HG03571 (cell line): Measurements from ENCODE around the gene RDH8.

Experiments used
- ATAC-seq: cut with Tn5 transposase; IDR thresholded peaks from one replicate; pipeline ENCODE4 v1.9.1; 2021; ENCODE audit not compliant: unreplicated experiment

The RDH8 gene, protein sequence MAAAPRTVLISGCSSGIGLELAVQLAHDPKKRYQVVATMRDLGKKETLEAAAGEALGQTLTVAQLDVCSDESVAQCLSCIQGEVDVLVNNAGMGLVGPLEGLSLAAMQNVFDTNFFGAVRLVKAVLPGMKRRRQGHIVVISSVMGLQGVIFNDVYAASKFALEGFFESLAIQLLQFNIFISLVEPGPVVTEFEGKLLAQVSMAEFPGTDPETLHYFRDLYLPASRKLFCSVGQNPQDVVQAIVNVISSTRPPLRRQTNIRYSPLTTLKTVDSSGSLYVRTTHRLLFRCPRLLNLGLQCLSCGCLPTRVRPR

DNA sequence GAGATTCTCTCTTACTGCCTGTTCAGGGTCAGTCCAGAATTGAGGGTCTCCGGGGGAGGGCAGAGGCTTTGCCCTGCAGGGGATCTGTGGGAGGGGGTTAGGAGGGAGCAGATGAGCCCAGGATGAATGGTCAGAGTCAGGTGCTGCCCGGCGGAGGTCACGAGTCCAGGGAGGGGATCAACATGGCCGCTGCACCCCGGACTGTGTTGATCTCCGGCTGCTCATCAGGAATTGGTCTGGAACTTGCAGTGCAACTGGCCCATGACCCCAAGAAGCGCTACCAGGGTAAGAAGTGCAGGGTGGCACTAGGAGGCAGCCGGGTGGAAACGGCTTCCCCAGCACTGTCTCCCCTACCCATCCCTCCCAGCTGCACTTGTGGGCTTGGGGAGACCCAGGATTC lies at the start of gene RDH8:
Gene RDH8 (plus strand): TSS at position 168 of the 400 bp plus-strand sequence. CDS start 15 bp downstream, at position 183.
- ATAC-seq = no peak

DNA sequence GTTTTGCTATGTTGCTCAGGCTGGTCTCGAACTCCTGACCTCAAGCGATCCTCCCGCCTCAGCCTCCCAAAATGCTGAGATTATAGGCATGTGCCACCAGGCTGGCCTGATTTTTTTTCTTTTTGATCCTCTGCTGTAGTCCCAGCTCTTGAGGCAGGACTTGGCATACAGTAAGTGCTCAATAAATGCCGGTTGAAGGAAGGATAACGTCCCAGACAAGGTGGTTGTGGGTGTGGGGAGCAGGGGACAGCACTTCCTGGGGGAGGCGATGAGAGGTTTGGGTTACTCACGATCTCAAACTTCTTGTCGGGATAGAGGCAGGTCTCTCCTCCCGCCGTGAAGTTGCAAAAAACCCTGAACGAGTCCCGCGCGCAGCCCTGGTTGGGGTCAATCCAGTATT lies 47.3 kb upstream of the RDH8 start:
- no peak for ATAC-seq

DNA sequence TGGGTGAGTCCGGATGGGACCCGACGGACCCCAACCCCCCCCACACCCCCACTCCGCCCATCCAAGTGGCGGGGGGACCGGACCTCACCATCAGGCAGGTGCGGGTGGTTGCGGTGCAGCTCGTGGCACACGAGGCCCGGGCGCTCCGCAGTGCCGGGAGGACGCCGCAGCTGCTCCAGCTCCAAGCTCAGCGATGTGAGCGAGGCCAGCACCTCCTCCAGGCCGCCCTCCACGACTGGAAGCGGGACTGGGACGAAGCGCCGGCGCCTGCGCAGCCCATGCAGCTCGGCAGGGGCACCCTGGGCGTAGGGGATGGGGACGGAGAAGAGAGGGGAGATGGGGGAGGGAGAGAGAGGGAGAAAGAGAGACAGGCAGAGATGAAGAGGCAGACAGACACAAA lies 46.8 kb upstream of the RDH8 start:
- no peak for ATAC-seq

DNA sequence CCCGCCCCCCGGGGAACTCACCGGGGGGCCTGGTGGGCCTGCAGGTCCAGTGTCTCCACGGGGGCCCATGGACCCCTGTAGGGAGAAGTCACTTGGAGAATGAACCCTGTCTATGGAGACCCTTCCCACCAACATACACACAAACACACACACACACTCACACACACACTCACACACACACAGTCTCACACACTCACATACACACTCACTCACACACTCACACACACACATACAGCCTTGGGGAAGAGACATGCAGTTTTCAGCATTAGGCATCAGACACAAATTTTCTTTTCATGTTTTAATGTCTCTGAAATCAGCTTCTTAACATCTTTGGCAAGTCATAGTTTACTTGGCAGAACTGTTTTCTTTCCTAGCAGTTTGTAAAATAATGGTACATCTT lies 46.0 kb upstream of the RDH8 start:
- ATAC-seq = no peak

DNA sequence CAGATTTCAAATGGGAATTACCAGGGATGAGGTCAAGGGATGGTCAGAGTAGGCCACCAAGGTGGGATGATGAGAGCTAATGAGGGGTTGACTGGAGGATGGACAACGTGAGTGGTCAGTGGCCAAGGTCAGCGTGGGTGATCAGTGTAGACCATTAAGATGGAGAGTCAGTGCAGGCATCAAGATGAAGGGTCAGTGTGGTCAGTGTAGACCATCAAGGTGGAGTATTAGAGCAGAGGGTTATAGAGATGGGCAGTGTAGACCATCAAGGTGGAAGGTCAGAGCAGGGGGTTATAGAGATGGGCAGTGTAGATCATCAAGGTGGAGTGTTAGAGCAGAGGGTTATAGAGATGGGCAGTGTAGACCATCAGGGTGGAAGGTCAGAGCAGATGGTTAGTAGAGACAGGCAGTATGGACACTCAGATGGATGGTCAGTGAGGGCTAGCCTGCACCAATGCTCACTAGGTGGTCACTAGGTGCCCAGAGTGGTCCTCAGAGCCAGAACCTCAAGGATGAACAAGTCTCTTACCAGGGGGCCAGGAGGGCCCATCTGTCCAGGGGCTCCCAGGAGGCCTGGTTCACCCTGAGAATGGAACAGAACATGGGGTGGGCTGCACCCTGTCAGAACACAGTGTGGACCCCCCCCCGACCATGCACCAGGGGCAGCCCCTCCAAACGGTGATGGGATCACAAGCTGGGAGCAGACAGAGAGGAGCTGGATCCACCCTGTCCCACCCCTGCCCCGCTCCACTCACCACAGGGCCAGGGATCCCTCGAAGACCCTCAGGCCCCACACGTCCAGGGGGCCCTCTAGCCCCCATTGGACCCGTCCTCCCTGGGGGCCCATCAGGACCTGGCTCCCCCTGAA lies 44.2 kb upstream of the RDH8 start:
- ATAC-seq = no peak

DNA sequence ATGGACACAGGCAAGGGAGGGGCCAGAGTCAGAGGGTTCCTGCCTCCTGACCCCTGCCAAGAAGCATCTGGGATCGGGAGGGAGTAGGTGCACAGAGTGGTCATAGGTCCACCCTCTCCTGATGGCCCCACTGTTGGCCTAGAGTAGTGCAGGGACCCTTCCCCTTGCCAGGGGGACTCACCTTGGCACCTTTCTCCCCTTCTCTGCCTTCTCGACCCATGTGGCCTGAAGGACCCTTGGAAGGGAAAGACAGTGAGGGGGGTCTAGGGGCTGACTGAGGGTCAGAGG lies 43.7 kb upstream of the RDH8 start:
- no peak for ATAC-seq

DNA sequence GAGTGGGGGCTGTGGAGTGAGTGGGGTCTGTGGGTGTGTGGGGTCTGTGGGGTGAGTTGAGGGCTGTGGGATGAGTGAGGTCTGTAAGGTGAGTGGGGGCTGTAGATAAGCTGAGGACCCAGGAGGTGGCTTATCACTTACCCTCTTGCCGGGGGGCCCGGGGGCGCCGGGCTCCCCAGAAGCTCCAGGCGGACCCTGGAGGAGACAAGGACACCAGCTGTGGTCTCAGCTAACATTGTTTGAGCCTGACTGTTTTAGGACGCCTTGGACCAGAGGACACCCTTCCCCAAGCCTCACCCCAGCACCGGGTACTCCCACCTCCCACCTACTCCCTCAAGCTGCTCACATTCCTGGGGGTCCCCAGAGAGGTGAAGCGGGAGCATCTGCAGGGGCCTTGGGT lies 42.8 kb upstream of the RDH8 start:
- no peak for ATAC-seq

DNA sequence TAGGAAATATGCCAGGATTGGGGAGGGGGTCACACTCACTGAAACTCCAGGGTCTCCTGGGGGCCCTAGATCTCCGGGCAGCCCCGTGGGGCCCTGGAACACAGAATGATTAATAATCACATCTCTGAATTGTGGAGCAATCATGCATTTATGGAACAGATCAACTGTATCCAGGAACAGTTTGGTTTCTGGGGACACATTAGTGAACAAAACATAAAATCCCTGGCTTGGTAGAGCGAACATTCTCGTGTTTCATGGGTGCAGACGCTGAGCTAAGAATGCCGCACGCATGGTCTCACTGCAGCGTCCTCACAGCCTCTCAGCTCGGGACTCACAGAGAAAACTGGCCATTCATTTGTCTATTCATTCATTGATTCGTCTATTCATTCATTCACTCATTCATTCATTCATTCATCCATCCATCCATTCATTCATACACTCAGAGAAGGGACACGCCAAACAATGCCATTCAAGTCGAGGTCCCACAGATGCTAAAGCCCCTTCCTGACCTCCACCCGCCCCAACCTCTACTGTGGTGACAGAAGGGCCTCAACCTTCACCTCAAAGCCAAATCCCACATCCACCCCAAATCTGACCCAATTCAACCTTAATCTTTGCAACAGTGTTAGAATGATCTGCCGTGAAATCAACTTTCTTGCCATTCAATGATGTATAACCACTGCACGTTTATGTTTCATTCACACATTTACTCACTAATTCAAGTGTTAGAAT lies 42.0 kb upstream of the RDH8 start:
- no peak for ATAC-seq

DNA sequence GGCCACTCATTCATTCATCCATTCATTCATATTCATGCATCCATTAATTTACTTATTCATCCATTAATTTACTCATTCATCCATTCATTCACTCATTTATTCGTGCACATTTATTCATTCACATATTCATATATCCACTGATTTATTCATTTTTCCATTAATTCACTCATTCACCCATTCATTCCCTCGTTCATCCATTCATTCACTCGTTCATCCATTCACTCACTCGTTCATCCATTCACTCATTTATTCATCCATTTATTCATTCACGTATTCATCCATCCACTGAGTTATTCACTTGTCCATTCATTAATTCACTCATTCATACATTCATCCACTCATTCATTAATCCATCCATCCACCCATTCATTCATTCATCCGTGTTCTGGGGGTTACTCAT lies 41.2 kb upstream of the RDH8 start:
- ATAC-seq = no peak

DNA sequence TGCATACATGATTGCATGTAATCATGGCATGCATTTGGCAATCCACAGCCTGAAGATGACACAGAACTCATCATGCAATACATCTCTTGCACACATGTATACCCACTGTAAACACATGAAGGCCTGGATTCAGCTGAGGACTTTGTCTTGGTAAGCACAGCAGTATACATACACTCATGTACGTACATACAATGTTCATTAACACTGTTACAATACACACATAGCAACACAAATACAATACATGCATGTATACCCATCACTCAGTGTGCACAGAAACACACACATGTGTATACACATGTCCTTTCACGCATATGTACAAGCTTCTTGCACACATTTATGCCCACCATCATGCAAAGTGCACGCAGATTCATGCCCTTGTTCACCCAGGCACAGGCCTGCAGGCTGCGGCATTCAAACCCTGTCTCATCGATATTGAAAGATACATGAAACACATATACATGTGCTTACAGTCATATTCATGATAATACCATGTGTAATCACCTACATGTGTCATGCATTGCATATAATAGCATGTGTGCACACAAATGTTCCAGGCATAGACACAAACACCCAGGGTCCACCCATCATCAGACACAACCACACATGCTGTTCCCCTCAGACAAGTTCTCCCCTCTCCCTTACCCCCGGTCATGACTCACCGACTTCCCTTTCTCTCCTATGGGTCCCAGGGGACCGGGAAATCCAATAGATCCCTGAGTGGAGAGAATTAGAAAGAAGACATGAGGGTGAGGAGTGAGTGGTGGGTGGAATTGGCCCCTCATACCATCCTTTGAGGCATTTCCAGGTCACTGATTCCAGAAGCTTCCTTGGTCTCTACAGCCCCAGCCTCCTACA lies 31.6 kb upstream of the RDH8 start:
- ATAC-seq = no peak

DNA sequence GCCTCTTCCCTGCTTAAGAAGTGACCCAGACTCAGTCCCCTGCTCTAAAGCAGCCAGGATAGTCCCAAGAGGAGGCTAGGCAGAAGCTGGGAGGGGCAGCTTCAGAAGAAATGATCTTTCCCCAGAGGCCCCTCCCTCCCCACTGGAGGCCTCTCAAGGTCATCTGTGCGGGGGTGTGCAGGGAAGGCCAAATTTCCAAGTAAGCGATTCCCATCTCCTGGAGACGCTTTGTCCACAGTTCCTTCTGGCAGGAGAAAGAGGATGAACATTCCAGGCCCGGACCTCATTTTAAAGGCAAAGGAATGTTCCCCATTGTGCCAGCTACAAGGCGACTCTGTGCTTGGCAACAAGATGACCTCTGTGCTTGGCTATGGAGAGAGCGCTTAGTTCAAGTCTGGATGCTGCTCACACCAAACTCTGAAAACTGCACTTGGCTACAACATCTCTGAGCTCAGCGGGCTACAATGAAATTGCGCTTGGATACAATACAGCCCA lies 26.4 kb upstream of the RDH8 start:
- ATAC-seq = no peak

DNA sequence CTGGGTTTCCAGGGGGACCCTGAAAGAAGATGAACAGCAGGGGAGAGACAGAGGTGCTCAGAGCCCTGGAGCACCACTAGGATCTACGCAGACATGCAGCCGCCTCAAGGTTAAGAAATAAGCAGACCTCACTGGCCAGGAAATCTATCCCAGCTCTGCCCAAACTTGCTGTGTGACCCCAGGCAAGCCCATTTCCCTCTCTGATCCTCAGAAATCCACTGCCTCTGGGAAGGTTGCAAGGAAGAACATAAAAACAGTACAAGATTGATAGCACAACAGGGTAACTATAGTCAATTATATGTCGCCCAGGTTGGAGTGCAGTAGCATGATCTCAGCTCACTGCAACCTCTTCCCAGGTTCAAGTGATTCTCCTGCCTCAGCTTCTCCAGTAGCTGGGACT lies 23.8 kb upstream of the RDH8 start:
- no peak for ATAC-seq

DNA sequence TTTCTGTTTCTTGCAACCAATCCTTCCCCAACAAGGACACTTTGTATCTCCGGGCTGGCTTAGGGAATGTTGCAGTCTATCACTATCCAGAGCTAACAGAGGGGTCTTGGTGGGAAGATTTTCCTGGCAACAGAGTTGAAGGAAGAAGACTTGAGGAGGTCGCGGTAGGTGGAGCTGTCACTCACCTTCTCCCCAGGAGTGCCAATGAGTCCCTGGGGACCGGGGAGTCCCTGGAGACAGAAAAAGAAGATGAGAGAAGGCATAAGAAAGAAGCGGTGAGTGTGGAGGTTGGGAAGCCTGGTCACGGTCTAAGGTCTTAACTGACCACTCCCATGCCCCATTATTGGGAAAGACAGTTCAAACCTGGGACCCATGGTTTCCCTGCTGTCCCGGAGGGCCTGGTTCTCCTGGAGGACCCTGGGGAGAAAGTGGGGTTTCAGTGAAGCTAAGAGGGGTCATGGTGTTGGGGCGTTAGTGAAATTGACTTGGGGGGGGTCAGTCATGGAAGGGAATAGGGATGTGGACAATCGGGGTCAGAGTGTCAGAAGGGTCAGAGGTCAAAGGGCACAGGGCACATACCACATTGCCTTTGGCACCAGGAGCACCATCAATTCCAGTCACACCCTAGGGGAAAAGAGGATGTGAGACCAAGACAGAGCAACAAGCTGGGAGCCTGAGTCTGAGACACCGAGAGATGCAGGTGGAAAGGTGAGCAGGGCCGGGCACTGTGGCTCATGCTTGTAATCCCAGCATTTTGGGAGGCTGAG lies 21.7 kb upstream of the RDH8 start:
- ATAC-seq = no peak

DNA sequence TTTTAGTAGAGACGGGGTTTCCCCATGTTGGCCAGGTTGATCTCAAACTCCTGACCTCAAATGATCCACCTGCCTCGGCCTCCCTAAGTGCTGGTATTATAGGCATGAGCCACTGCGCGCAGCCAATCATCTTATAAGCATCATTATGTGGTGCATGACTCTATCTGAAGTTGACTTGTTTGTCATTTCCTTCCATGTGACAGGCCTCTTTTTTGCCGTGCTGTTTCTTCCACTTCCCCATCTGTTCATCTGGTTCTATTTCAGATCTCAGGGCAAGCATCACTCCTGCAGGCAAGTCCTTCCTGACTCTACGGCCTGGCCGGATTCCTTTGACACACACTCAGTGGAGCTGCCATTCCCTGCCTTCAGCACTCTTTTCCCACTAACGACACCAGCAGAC lies 18.2 kb upstream of the RDH8 start:
- ATAC-seq = no peak

DNA sequence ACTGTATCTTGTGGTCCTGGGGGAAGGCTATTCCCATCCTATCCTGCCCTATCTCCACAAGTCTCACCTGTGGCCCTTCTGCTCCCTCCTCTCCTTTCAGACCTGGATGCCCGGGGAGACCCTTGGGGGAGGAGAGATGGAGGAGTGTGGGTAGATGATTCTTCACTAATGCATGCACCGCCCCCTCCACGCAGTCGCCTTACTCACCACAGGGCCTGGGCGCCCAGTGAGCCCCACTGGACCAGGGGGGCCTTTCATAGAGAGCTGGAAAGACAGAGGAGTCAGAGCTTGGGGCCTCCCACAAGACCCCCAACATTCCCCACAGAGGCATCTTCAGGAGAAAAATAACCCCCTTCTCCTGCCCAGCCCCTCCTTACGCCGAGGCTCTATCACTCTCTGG lies 17.3 kb upstream of the RDH8 start:
- no peak for ATAC-seq

DNA sequence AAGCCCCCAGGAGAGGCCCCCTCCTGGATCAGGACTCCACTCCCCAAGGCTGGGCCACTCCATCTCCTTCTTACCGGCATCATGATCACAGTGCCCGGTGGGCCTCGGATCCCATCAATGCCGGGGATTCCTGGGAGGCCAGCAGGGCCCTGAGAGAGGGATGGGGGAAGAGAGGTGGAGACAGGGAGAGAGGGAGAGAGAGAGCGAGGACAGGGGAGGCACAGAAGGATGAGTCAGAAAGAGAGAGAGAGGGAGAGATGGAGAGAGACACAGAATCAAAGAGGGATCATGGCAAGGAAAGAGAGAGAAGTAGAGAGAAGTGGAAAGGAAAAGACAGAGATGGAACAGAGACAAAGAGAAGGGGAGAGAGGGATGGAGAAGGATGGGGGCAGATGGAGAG lies 16.7 kb upstream of the RDH8 start:
- no peak for ATAC-seq

DNA sequence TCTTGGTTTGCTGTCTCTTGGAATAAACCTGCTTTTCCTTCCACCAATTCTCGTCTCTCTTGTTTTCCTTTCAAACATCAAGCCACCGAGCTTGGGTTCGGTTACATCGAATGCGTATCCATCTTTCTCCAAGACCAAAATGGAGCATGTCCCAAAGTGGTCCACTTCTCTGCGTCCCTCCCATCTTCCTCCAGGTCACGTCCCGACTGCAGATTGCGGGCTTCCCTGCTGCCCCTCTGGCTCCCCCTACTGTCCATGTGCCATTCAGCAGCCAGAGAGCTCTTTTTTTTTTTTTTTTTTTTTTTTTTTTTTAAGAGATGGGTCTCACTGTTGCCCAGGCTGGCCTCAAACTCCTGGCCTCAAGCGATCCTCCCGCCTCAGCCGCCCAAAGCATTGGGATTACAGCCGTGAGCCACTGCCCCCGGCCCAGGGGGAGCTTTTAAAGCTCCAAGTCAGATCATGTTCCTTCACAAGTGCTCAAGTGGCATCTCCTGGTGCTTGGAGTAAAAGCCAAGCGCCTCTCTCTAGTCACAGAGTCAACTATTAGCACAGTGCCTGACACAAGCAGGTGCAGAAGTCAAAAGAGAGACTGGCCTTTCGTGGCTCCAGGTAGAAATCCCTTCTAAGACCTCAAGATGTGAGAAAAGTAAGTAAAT lies 13.0 kb upstream of the RDH8 start:
- no peak for ATAC-seq

DNA sequence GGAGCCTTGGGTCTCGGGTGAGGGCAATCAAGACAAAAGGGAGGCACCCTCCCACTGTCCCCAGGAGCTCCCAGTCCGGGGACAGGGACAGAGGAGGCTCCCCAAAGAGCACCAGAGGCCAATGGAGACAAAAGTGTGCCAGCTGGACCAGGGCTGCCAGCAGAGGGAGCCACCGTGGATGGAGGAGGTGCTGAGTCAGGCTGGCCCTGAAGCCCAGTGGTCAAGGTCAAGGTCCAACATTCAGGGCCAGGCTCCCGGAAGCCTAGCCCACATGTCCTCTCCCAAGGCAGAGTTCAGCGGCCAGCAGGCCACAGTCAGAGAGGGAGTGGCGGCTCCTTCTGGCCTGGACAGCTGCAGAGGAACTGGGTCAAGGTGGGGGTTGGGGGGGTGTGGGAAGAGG lies 11.4 kb upstream of the RDH8 start:
- ATAC-seq = no peak

DNA sequence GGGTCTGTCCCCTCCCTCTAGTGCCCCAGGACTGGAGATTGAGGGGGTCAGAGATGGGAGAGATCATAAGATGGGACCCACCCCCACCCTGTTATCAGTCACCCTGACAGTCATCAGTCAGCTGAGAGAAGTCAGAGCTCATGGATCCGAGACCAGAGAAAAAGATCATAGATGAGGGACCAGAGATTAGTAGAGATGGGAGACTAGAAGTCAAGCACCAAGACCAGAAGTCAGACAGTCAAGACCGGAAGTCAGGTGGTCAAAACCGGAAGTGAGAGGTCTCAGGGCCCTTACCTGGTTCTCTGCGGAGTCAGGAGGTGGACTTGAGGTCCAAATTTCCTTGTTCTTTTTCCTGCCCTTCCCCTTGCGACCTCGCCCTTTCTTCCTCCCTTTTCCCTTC lies 10.0 kb upstream of the RDH8 start:
- no peak for ATAC-seq

DNA sequence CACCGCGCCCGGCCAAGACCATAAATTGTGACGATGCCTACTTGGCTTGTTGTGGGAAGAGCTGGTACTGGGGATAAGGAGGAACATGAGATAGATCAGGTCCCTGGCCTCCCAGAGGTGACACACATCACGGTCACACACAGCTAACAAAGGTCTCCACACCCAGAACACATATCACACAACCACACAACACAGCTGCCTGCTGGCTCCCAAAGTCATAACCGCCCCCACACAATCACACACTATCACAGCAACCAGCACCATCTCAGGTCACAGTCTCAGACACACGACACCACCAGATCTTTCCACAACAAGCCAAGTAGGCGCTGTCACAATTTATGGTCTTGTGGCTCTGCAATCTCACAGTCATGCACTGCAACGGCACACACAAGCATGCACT lies 8.7 kb upstream of the RDH8 start:
- ATAC-seq = no peak
